Endothelial cell of umbilical vein (primary cell): ENCODE measurements around the gene FMN1. TPM values are rescaled to one million over a fixed set of nuclear protein-coding genes. Genes with fewer than 3 reads are reported as not detected.

ENCODE experiments used
- BruUV-seq: library from RNA; stranded (reverse); fragments of 400-500 nt; replicated peaks from 2 replicates; lab custom pipeline; 2021; lab: Mats Ljungman, UMichigan
- CTCF ChIA-PET: fragments of 300-600, 350-600 bp; sonication (Branson Sonifier 250); formaldehyde crosslinking; loops from one replicate; lab custom pipeline; 2021; ENCODE audit warnings: antibody characterized with exemption, inconsistent platforms; lab: Charles Lee
- POLR2A ChIA-PET: fragments of 300-600, 350-600 bp; sonication (Branson Sonifier 250); formaldehyde crosslinking; loops from one replicate; lab custom pipeline; 2021; ENCODE audit warnings: antibody characterized with exemption, inconsistent platforms; lab: Charles Lee
- DNase-seq: peaks from one replicate; pipeline ENCODE4 v3.0.0-alpha.2; 2011; ENCODE audit warnings: low read depth, low spot score
- FAIRE-seq: peaks from 2 replicates; lab custom pipeline; 2011; peaks lifted over from hg19 to GRCh38; lab: Jason Lieb, UNC
- H2AFZ ChIP-seq: 2 replicates; pipeline ENCODE4 v1.6.0; 2012; ENCODE audit warnings: low read depth, low read length, control low read depth, inconsistent platforms
- H3K27ac ChIP-seq: 2 replicates; pipeline ENCODE4 v1.5.1; 2011; ENCODE audit warnings: low read depth, mild to moderate bottlenecking, control low read depth, low read length, moderate library complexity; ENCODE audit not compliant: insufficient read depth
- H3K27me3 ChIP-seq, 2 experiments: 2 replicates each; pipeline versions ENCODE4 v1.6.0 to v1.6.1; 2011; ENCODE audit warnings: low read length in 2 of 2, mixed read lengths in 1 of 2; ENCODE audit not compliant: control insufficient read depth in 2 of 2, insufficient read depth in 2 of 2
- H3K36me3 ChIP-seq, 2 experiments: 2 replicates in 1 of 2; 3 replicates in 1 of 2; pipeline ENCODE4 v1.5.1; 2011; ENCODE audit warnings: low read length in 2 of 2, mild to moderate bottlenecking in 1 of 2, moderate library complexity in 1 of 2; ENCODE audit not compliant: control insufficient read depth in 2 of 2, insufficient read depth in 2 of 2; ENCODE audit errors: extremely low read depth in 1 of 2
- H3K4me1 ChIP-seq: 3 replicates; pipeline ENCODE4 v1.5.1; 2011; ENCODE audit warnings: mild to moderate bottlenecking, low read length; ENCODE audit not compliant: control insufficient read depth, insufficient read depth; ENCODE audit errors: extremely low read depth
- H3K4me2 ChIP-seq: 2 replicates; pipeline ENCODE4 v1.6.1; 2011; ENCODE audit warnings: low read length, control low read depth, mixed read lengths; ENCODE audit not compliant: insufficient read depth
- H3K4me3 ChIP-seq, 3 experiments: fragments of 200-600 bp in 1 of 3; sonication (generic), shearing (Covaris generic) in 1 of 3; replicated peaks in 1 of 3; 2 replicates each; pipeline ENCODE4 v1.5.1; 2011 to 2016; ENCODE audit warnings: control low read depth in 3 of 3, low read length in 3 of 3, mild to moderate bottlenecking in 2 of 3, inconsistent platforms in 1 of 3, low read depth in 1 of 3, moderate library complexity in 1 of 3; ENCODE audit not compliant: insufficient read depth in 1 of 3
- H3K79me2 ChIP-seq: 2 replicates; pipeline ENCODE4 v1.6.0; 2012; ENCODE audit warnings: low read length, inconsistent platforms; ENCODE audit not compliant: control insufficient read depth, insufficient read depth
- H3K9ac ChIP-seq: replicated peaks from 2 replicates; pipeline ENCODE3; 2011; ENCODE audit warnings: low read length, control low read depth; ENCODE audit not compliant: insufficient read depth; ENCODE audit errors: extremely low read depth
- H3K9me1 ChIP-seq: replicated peaks from 3 replicates; pipeline ENCODE4 v1.6.0; 2011; ENCODE audit warnings: mild to moderate bottlenecking, low read length; ENCODE audit not compliant: control insufficient read depth, insufficient read depth; ENCODE audit errors: extremely low read depth
- H3K9me3 ChIP-seq: replicated peaks from 2 replicates; pipeline ENCODE4 v1.5.1; 2012; ENCODE audit warnings: low read length, inconsistent platforms; ENCODE audit not compliant: control insufficient read depth, insufficient read depth
- H4K20me1 ChIP-seq: replicated peaks from 2 replicates; pipeline ENCODE3; 2011; ENCODE audit warnings: mild to moderate bottlenecking, low read length; ENCODE audit not compliant: control insufficient read depth, insufficient read depth; ENCODE audit errors: extremely low read depth
- CTCF ChIP-seq, 2 donors: IDR thresholded peaks; 1 replicate in 1 of 2; 2 replicates in 1 of 2; pipeline ENCODE4 v1.5.1; 2011; ENCODE audit warnings: low read length in 2 of 2, mild to moderate bottlenecking in 2 of 2, moderate library complexity in 2 of 2, control low read depth in 1 of 2, inconsistent platforms in 1 of 2, low read depth in 1 of 2; ENCODE audit not compliant: insufficient read depth in 1 of 2; ENCODE audit errors: extremely low read depth in 1 of 2
- EZH2 ChIP-seq: IDR thresholded peaks from 2 replicates; pipeline ENCODE4 v1.6.1; 2012; ENCODE audit warnings: borderline replicate concordance, low read depth, mild to moderate bottlenecking, moderate library complexity, low read length, inconsistent platforms; ENCODE audit not compliant: severe bottlenecking
- FOS ChIP-seq: IDR thresholded peaks from 2 replicates; pipeline ENCODE4 v1.6.1; 2011; ENCODE audit warnings: mild to moderate bottlenecking, low read length, moderate library complexity, borderline replicate concordance; ENCODE audit not compliant: insufficient read depth
- GATA2 ChIP-seq: IDR thresholded peaks from 2 replicates; pipeline ENCODE4 v1.7.0; 2011; ENCODE audit warnings: low read depth, mild to moderate bottlenecking, moderate library complexity, mixed read lengths, low read length; ENCODE audit not compliant: insufficient read length, insufficient read depth
- JUN ChIP-seq: IDR thresholded peaks from 2 replicates; pipeline ENCODE4 v1.6.1; 2011; ENCODE audit warnings: borderline replicate concordance, low read depth; ENCODE audit not compliant: insufficient read length, insufficient read depth
- MAX ChIP-seq: IDR thresholded peaks from 2 replicates; pipeline ENCODE4 v1.6.1; 2011; ENCODE audit not compliant: insufficient read depth, insufficient read length
- MYC ChIP-seq: IDR thresholded peaks from one replicate; pipeline ENCODE4 v1.6.1; 2011; ENCODE audit warnings: mild to moderate bottlenecking, low read depth, low read length
- POLR2A ChIP-seq: IDR thresholded peaks from 2 replicates; pipeline ENCODE4 v1.6.1; 2012; ENCODE audit warnings: low read depth, mild to moderate bottlenecking, control low read depth, low read length
- POLR2AphosphoS5 ChIP-seq: IDR thresholded peaks from 2 replicates; pipeline ENCODE4 v1.6.1; 2012; ENCODE audit warnings: low read depth, mild to moderate bottlenecking, control low read depth, low read length, moderate library complexity; ENCODE audit not compliant: insufficient read depth
- dilution Hi-C: fragments of 300-500 bp; cut with MboI; formaldehyde crosslinking; loops from one replicate; pipeline ENCODE4 v1.15.0; 2019; ENCODE audit warnings: low sequenced_read_pairs; ENCODE audit not compliant: extremely low pct_ligation_motif_present
- intact Hi-C: fragments of 100-400 bp; cut with micrococcal nuclease; formaldehyde crosslinking; loops from one replicate; pipeline ENCODE4 v1.10.0; 2022
- polyA plus RNA-seq, 4 experiments: library from polyadenylated mRNA; depleted of rRNA in 3 of 4; stranded (reverse) in 3 of 4; unstranded in 1 of 4; fragments of >200 nt; gene quantifications; 2 replicates each; pipeline versions ENCODE4 v1.2.1 to v1.2.3, GENCODE V29; 2011 to 2012; ENCODE audit warnings: missing spikeins in 1 of 4
- total RNA-seq: library from RNA; stranded (reverse); gene quantifications from 2 replicates; pipeline ENCODE4 v1.2.3, GENCODE V29; 2021

Gene FMN1
- total and polyA plus RNA-seq, 2 donors (not counting 3 experiments of a cell fraction or from before 2014, with no cell fraction given) = 0.01 to 0.29 TPM

- POLR2A ChIA-PET = no interaction called here
- no peak overlapping the region for H3K27ac ChIP-seq
- no peak for TF ChIP-seq GATA2
- TF ChIP-seq POLR2AphosphoS5 = no peak
- no peak for TF ChIP-seq MAX
- TF ChIP-seq POLR2A = no peak
- no peak for TF ChIP-seq CTCF (IDR thresholded peaks at IDR 0.05; ENCODE audit: extremely low read depth in 1 of 2, insufficient read depth in 1 of 2, low read depth in 1 of 2, low read length in 2 of 2)
- no peak for TF ChIP-seq MYC
- no peak for TF ChIP-seq EZH2
- no peak for TF ChIP-seq FOS
- TF ChIP-seq JUN = no peak
- intact Hi-C loops = no loop called here
- H3K36me3 ChIP-seq = no peaks in the 10 kb centered on the region
- no peaks in the 10 kb centered on the region for H3K9me3 ChIP-seq
- H3K79me2 ChIP-seq = no peaks in the 10 kb centered on the region
- dilution Hi-C loops = no loop called here
- H4K20me1 ChIP-seq = no peaks in the 10 kb centered on the region
- CTCF ChIA-PET = interaction anchor here (0.8 to 1.5 kb wide), 2 partner anchors 12 to 56 kb away, joined by 3 read pairs; no protein-coding TSS in a partner anchor
- H3K4me2 ChIP-seq = no peak overlapping the region
- H3K9ac ChIP-seq = no peak overlapping the region
- peaks cover 7% of the 10 kb centered on the region for H3K4me1 ChIP-seq
- no peak overlapping the region for H3K4me3 ChIP-seq
- H2AFZ ChIP-seq = no peak overlapping the region
- H3K9me1 ChIP-seq = no peaks in the 10 kb centered on the region
- H3K27me3 ChIP-seq = no peaks in the 10 kb centered on the region
- DNase-seq = no peak
- FAIRE-seq = no peak
- no TSS peak for BruUV-seq
Measured at GRCh38 chr15:32787949-32788348, 406.6 kb downstream of the FMN1 start.
